ENCODE results near the gene SLAMF9.

The SLAMF9 gene

GRCh38 chr1:159981351-159982055 is 27.5 kb upstream of the SLAMF9 start:
- H3K4me3 ChIP-seq (replicated peaks; ENCODE audit: low read depth, low read length), result no peak overlapping the region
- no peak for TF ChIP-seq CTCF (IDR thresholded peaks at IDR 0.05; ENCODE audit: insufficient read depth, low read length, poor library complexity, severe bottlenecking)
- DNase-seq (ENCODE audit: extremely low read depth, insufficient read length), result no peak
- peaks cover 2% of the 10 kb centered on the region for H3K27me3 ChIP-seq (replicated peaks; ENCODE audit: control insufficient read depth, insufficient read depth, low read length)
- no peaks in the 10 kb centered on the region for H3K36me3 ChIP-seq (ENCODE audit: control insufficient read depth, insufficient read depth, low read length)

GRCh38 chr1:159980786-159981185 is 26.7 kb upstream of the SLAMF9 start:
- Histone ChIP-seq H3K36me3 (ENCODE audit: control insufficient read depth, insufficient read depth, low read length) (no peaks in the 10 kb centered on the region), H3K4me3 (replicated peaks; ENCODE audit: low read depth, low read length) (no peak overlapping the region), H3K27me3 (replicated peaks; ENCODE audit: control insufficient read depth, insufficient read depth, low read length) (peaks cover 2% of the 10 kb centered on the region)
- DNase-seq (ENCODE audit: extremely low read depth, insufficient read length), result no peak
- no peak for TF ChIP-seq CTCF (IDR thresholded peaks at IDR 0.05; ENCODE audit: insufficient read depth, low read length, poor library complexity, severe bottlenecking)

- Histone ChIP-seq H3K4me3 (replicated peaks; ENCODE audit: low read depth, low read length) (no peak overlapping the region), H3K36me3 (ENCODE audit: control insufficient read depth, insufficient read depth, low read length) (no peaks in the 10 kb centered on the region), H3K27me3 (replicated peaks; ENCODE audit: control insufficient read depth, insufficient read depth, low read length) (peaks cover 3% of the 10 kb centered on the region)
- DNase-seq (ENCODE audit: extremely low read depth, insufficient read length), result no peak
- TF ChIP-seq CTCF (IDR thresholded peaks at IDR 0.05; ENCODE audit: insufficient read depth, low read length, poor library complexity, severe bottlenecking), result no peak
These were observed 26.0 kb upstream of the SLAMF9 start for GRCh38 chr1:159980076-159980475.

GRCh38 chr1:159979257-159979656 is 25.2 kb upstream of the SLAMF9 start:
- no peak for DNase-seq (ENCODE audit: extremely low read depth, insufficient read length)
- H3K27me3 ChIP-seq (replicated peaks; ENCODE audit: control insufficient read depth, insufficient read depth, low read length), result peaks cover 4% of the 10 kb centered on the region
- H3K36me3 ChIP-seq (ENCODE audit: control insufficient read depth, insufficient read depth, low read length), result no peaks in the 10 kb centered on the region
- TF ChIP-seq CTCF (IDR thresholded peaks at IDR 0.05; ENCODE audit: insufficient read depth, low read length, poor library complexity, severe bottlenecking), result no peak
- no peak overlapping the region for H3K4me3 ChIP-seq (replicated peaks; ENCODE audit: low read depth, low read length)

- H3K4me3 ChIP-seq (replicated peaks; ENCODE audit: low read depth, low read length), result no peak overlapping the region
- no peak for TF ChIP-seq CTCF (IDR thresholded peaks at IDR 0.05; ENCODE audit: insufficient read depth, low read length, poor library complexity, severe bottlenecking)
- peaks cover 4% of the 10 kb centered on the region for H3K27me3 ChIP-seq (replicated peaks; ENCODE audit: control insufficient read depth, insufficient read depth, low read length)
- no peaks in the 10 kb centered on the region for H3K36me3 ChIP-seq (ENCODE audit: control insufficient read depth, insufficient read depth, low read length)
- DNase-seq (ENCODE audit: extremely low read depth, insufficient read length), result no peak
These were observed 24.0 kb upstream of the SLAMF9 start for GRCh38 chr1:159978107-159978398.
